HepG2 (cell line): Measurements from ENCODE around the gene ARFGEF3. TPM values are rescaled to one million over a fixed set of nuclear protein-coding genes. Genes with fewer than 3 reads are reported as not detected.

Experiments used
- ATAC-seq: fragments of 200-7000 bp; cut with Tn5 transposase; 3 replicates; pipeline ENCODE4 v1.9.1; 2020; ENCODE audit warnings: mild to moderate bottlenecking, moderate library complexity
- BruUV-seq: library from RNA; stranded (reverse); fragments of 400-500 nt; replicated peaks from 2 replicates; lab custom pipeline; 2021; lab: Mats Ljungman, UMichigan
- CTCF ChIA-PET: fragments of 300-600 bp; formaldehyde crosslinking; extraction: SDS; loops from one replicate; lab custom pipeline; 2021; ENCODE audit warnings: low total read pairs, inconsistent platforms, low intra/inter-chr PET ratio; lab: Yijun Ruan, JAX
- POLR2A ChIA-PET: fragments of 350-600 bp; sonication (Branson Sonifier 250); formaldehyde crosslinking; loops from one replicate; lab custom pipeline; 2020; ENCODE audit warnings: antibody characterized with exemption, inconsistent platforms; lab: Yijun Ruan, JAX
- DNase-seq: peaks from one replicate; pipeline ENCODE4 v3.0.0-alpha.2; 2015; ENCODE audit warnings: low spot score
- FAIRE-seq: peaks from 3 replicates; lab custom pipeline; 2011; peaks lifted over from hg19 to GRCh38; lab: Jason Lieb, UNC
- H2AFZ ChIP-seq: one replicate; pipeline ENCODE4 v1.6.1; 2011; ENCODE audit warnings: low read length, inconsistent platforms
- H3K27ac ChIP-seq: fragments of 300-600 bp; 3 replicates; pipeline ENCODE4 v1.8.0; 2011; ENCODE audit warnings: mixed run types, mild to moderate bottlenecking, mixed read lengths, low read length, inconsistent platforms; ENCODE audit not compliant: insufficient read depth; ENCODE audit errors: extremely low read length
- H3K27me3 ChIP-seq, 2 experiments: fragments of 200-600 bp in 1 of 2; 2 replicates in 1 of 2; 3 replicates in 1 of 2; pipeline versions ENCODE4 v1.6.0 to v1.8.0; 2011; ENCODE audit warnings: low read length in 2 of 2, mild to moderate bottlenecking in 2 of 2, moderate library complexity in 2 of 2, inconsistent platforms in 1 of 2; ENCODE audit not compliant: insufficient read depth in 2 of 2, control insufficient read depth in 1 of 2
- H3K36me3 ChIP-seq, 2 experiments: fragments of 200-600 bp in 1 of 2; replicated peaks in 1 of 2; 2 replicates in 1 of 2; 3 replicates in 1 of 2; pipeline versions ENCODE4 v1.5.1 to v1.8.0; 2011; ENCODE audit warnings: low read length in 2 of 2, inconsistent platforms in 1 of 2; ENCODE audit not compliant: insufficient read depth in 2 of 2, control insufficient read depth in 1 of 2
- H3K4me1 ChIP-seq: 2 replicates; pipeline ENCODE4 v1.5.1; 2012; ENCODE audit warnings: low read length, inconsistent platforms; ENCODE audit not compliant: insufficient read depth
- H3K4me2 ChIP-seq: 2 replicates; pipeline ENCODE4 v1.6.0; 2011; ENCODE audit warnings: low read depth, low read length, inconsistent platforms
- H3K4me3 ChIP-seq, 3 experiments: fragments of 200-600 bp in 1 of 3; sonication (generic), shearing (Covaris generic) in 1 of 3; replicated peaks in 1 of 3; 2 replicates each; pipeline ENCODE4 v1.5.1; 2011 to 2016; ENCODE audit warnings: low read length in 3 of 3, inconsistent platforms in 2 of 3, low read depth in 2 of 3, mild to moderate bottlenecking in 2 of 3, control low read depth in 1 of 3, mixed read lengths in 1 of 3; ENCODE audit not compliant: insufficient read depth in 1 of 3
- H3K79me2 ChIP-seq: one replicate; pipeline ENCODE4 v1.6.1; 2011; ENCODE audit warnings: low read length, inconsistent platforms; ENCODE audit not compliant: insufficient read depth
- H3K9ac ChIP-seq: 2 replicates; pipeline ENCODE4 v1.6.0; 2011; ENCODE audit warnings: mild to moderate bottlenecking, low read depth, low read length, inconsistent platforms; ENCODE audit not compliant: insufficient read depth
- H3K9me3 ChIP-seq: 2 replicates; pipeline ENCODE4 v1.5.1; 2012; ENCODE audit warnings: mild to moderate bottlenecking, low read length
- H4K20me1 ChIP-seq: 2 replicates; pipeline ENCODE4 v1.6.0; 2011; ENCODE audit warnings: inconsistent platforms, mild to moderate bottlenecking, low read length, moderate library complexity; ENCODE audit not compliant: insufficient read depth
- ETV6 ChIP-seq: sonication (generic); formaldehyde crosslinking; conservative IDR thresholded peaks from 2 replicates; pipeline ENCODE4 v1.4.0; 2020; ENCODE audit warnings: missing genetic modification reagents
- FOXA3 ChIP-seq: IDR thresholded peaks from 2 replicates; pipeline ENCODE4 v1.6.1; 2016; ENCODE audit warnings: missing genetic modification reagents, missing compliant biosample characterization
- HNRNPK ChIP-seq: fragments of 200-400 bp; formaldehyde crosslinking; IDR thresholded peaks from 2 replicates; pipeline ENCODE4 v1.6.1; 2018; ENCODE audit warnings: low read length, low read depth, moderate library complexity, mild to moderate bottlenecking; ENCODE audit not compliant: poor library complexity, severe bottlenecking
- NONO ChIP-seq, 2 experiments: fragments of 450-650 bp in 1 of 2; sonication (generic) in 1 of 2; formaldehyde crosslinking in 1 of 2; IDR thresholded peaks in 1 of 2; conservative IDR thresholded peaks in 1 of 2; 2 replicates each; pipeline versions ENCODE4 v1.6.1 to v1.8.0; 2017 to 2022; ENCODE audit warnings: mild to moderate bottlenecking in 1 of 2, missing genetic modification reagents in 1 of 2, moderate library complexity in 1 of 2
- RELA ChIP-seq: sonication (generic); formaldehyde crosslinking; IDR thresholded peaks from 2 replicates; pipeline ENCODE4 v1.4.0; 2020; ENCODE audit warnings: missing genetic modification reagents
- TEAD2 ChIP-seq: sonication (generic); formaldehyde crosslinking; IDR thresholded peaks from 2 replicates; pipeline ENCODE4 v1.9.0; 2021; ENCODE audit warnings: missing genetic modification reagents
- ZHX2 ChIP-seq, 2 experiments: sonication (generic) in 1 of 2; formaldehyde crosslinking in 1 of 2; IDR thresholded peaks; 2 replicates each; pipeline versions ENCODE4 v1.6.1 to v1.9.0; 2014 to 2022; ENCODE audit warnings: antibody characterized with exemption in 1 of 2, borderline replicate concordance in 1 of 2, inconsistent platforms in 1 of 2, low read depth in 1 of 2, missing genetic modification reagents in 1 of 2
- ZNF326 ChIP-seq: sonication (generic); formaldehyde crosslinking; IDR thresholded peaks from 2 replicates; pipeline ENCODE4 v1.4.0; 2020; ENCODE audit warnings: missing genetic modification reagents, borderline replicate concordance
- ZNF558 ChIP-seq: sonication (generic); formaldehyde crosslinking; IDR thresholded peaks from 2 replicates; pipeline ENCODE4 v1.9.0; 2022; ENCODE audit warnings: mild to moderate bottlenecking, missing genetic modification reagents, borderline replicate concordance
- ZNF567 ChIP-seq: sonication (generic); formaldehyde crosslinking; IDR thresholded peaks from 2 replicates; pipeline ENCODE4 v1.8.1; 2023; ENCODE audit warnings: mild to moderate bottlenecking, missing genetic modification reagents, borderline replicate concordance
- ZNF770 ChIP-seq: sonication (generic); formaldehyde crosslinking; IDR thresholded peaks from 2 replicates; pipeline ENCODE4 v1.5.0; 2020; ENCODE audit warnings: mild to moderate bottlenecking, missing genetic modification reagents
- whole genome bisulfite sequencing: methylation state at CpG from one replicate; pipeline ENCODE4 v1.1.6; 2017; ENCODE audit warnings: low lambda C conversion rate; 5-methylcytosine and 5-hydroxymethylcytosine counted together
- in situ Hi-C: cut with HindIII; loops from 2 replicates; pipeline ENCODE4 v1.10.0; 2017; ENCODE audit warnings: low pct_unique_long_range_greater_than_20kb; ENCODE audit not compliant: extremely low pct_ligation_motif_present
- intact Hi-C: fragments of 100-400 bp; cut with micrococcal nuclease; formaldehyde crosslinking; loops from one replicate; pipeline ENCODE4 v1.10.0; 2022; ENCODE audit not compliant: unreplicated experiment
- polyA plus RNA-seq, 8 experiments: library from polyadenylated mRNA; depleted of rRNA in 3 of 8; stranded (reverse) in 7 of 8; unstranded in 1 of 8; fragments of >200 nt; fragmentation: Illumina TruSeq in 4 of 8; extraction: Trizol in 4 of 8; gene quantifications; 2 replicates each; pipeline versions ENCODE4 v1.2.1 to v1.2.3, GENCODE V29; 2011 to 2016; ENCODE audit warnings: low read depth in 4 of 8, missing spikeins in 1 of 8, mixed read lengths in 1 of 8; ENCODE audit not compliant: insufficient read depth in 1 of 8
- total RNA-seq, 5 experiments: library from RNA; depleted of rRNA; stranded (reverse); fragments of >200 nt; fragmentation: Illumina TruSeq; extraction: Trizol; gene quantifications; 2 replicates each; pipeline ENCODE4 v1.2.3, GENCODE V29; 2016; ENCODE audit warnings: low read depth in 1 of 5
- TF ChIP-seq, protein P1 (sequence below): IDR thresholded peaks from 2 replicates; pipeline ENCODE4 v1.6.1; 2016; ENCODE audit warnings: missing genetic modification reagents, missing compliant biosample characterization

The ARFGEF3 gene
- total and polyA plus RNA-seq, 2 of the 13 experiments (the other 11 are each of a cell fraction or from before 2014, with no cell fraction given) = 0.60 to 2.6 TPM

- TF ChIP-seq ZNF770 (CRISPR knock-in tag) (peak; percentile 60; the same call in 1 of the 2 replicates), ZNF326 (no peak)
Measured at GRCh38 chr6:138386897-138387296, 225.2 kb downstream of the ARFGEF3 start (continued).

GRCh38 chr6:138387577-138388368 lies 226.0 kb downstream of the ARFGEF3 start:
- no peak overlapping the region for H3K4me3 ChIP-seq
- no peaks in the 10 kb centered on the region for H3K79me2 ChIP-seq
- in situ Hi-C loops (no loop called here), intact Hi-C loops (no loop called here)
- H2AFZ ChIP-seq = no peak overlapping the region
- H3K9ac ChIP-seq = no peak overlapping the region
- POLR2A ChIA-PET = interaction anchor here (0.5 kb wide), 1 partner anchor 17 kb away, joined by 3 read pairs; no protein-coding TSS in a partner anchor
- H3K4me1 ChIP-seq = peaks cover 27% of the 10 kb centered on the region
- 21% methylated on average over 8 of the region's 8 CpGs for WGBS
- no TSS peak for BruUV-seq
- H3K27me3 ChIP-seq = peaks cover 0 to 11% of the 10 kb centered on the region in 2 experiments; a peak in 4 of 5 replicates
- no peak overlapping the region for H3K27ac ChIP-seq
- H3K36me3 ChIP-seq = no peaks in the 10 kb centered on the region
- DNase-seq (peak; percentile 65), ATAC-seq (peak; percentile 85), FAIRE-seq (no peak)
- no peaks in the 10 kb centered on the region for H3K9me3 ChIP-seq
- CTCF ChIA-PET = no interaction called here
- H3K4me2 ChIP-seq = peak overlapping the region; percentile 33; the same call in 1 of the 2 replicates
- H4K20me1 ChIP-seq = no peaks in the 10 kb centered on the region
- TF ChIP-seq ZNF558 (CRISPR knock-in tag) (no peak), ZNF567 (no peak), ZHX2 (IDR thresholded peaks at IDR 0.05; ENCODE audit: low read depth) (no peak), ZHX2 (CRISPR knock-in tag; IDR thresholded peaks at IDR 0.05; ENCODE audit: borderline replicate concordance) (no peak), RELA (no peak), NONO (IDR thresholded peaks at IDR 0.05) (no peak), NONO (CRISPR knock-in tag; conservative IDR thresholded peaks at IDR 0.05) (no peak), HNRNPK (no peak), FOXA3 (peak; percentile 93), ETV6 (CRISPR knock-in tag) (no peak), TEAD2 (CRISPR knock-in tag) (no peak)
- TF ChIP-seq, protein P1, sequence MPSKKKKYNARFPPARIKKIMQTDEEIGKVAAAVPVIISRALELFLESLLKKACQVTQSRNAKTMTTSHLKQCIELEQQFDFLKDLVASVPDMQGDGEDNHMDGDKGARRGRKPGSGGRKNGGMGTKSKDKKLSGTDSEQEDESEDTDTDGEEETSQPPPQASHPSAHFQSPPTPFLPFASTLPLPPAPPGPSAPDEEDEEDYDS = no peak
